Esophagus muscularis mucosa (tissue), 4 donors: Measurements from ENCODE around the gene ADIPOR1.

Source experiments
- EP300 ChIP-seq: sonication (generic); formaldehyde crosslinking; IDR thresholded peaks from one replicate; pipeline ENCODE4 v1.6.1; 2017; ENCODE audit warnings: antibody characterized with exemption
- POLR2A ChIP-seq: fragments of 450-650 bp; IDR thresholded peaks from one replicate; pipeline ENCODE4 v1.6.1; 2017; ENCODE audit warnings: antibody characterized with exemption, moderate library complexity, mild to moderate bottlenecking, low read depth
- POLR2AphosphoS5 ChIP-seq, 2 donors: sonication (generic); formaldehyde crosslinking; IDR thresholded peaks; one replicate each; pipeline ENCODE4 v1.6.1; 2017; ENCODE audit warnings: antibody characterized with exemption in 2 of 2
- TF ChIP-seq, protein P1 (sequence below), 3 experiments: fragments of 200-600 bp in 2 of 3; fragments of 450-650 bp in 1 of 3; sonication (generic) in 2 of 3; IDR thresholded peaks; one replicate each; pipeline ENCODE4 v1.5.1; 2017 to 2019; ENCODE audit warnings: antibody characterized with exemption in 3 of 3, mild to moderate bottlenecking in 2 of 3, moderate library complexity in 1 of 3

DNA sequence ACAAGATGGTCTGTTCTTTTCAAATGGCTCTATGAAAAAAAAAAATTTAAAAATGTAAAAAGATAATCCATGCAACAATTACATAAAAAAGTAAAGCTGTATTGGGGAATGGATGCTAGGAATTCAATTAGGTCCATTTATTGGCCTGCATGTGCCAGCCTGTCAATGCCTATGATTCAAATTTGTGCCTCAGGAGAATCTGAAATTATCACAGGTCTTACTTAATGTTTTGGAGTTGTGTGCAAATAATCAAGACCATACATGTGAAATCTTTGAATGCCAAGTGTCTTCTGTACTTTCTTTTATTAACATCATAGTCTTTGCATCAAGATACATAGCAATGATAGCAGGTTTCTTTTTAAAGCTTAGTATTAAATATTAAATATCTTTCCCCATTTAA, 17.6 kb downstream of the ADIPOR1 start:
- TF ChIP-seq POLR2A (no peak), POLR2AphosphoS5 (IDR thresholded peaks at IDR 0.05) (no peak), EP300 (no peak)
- TF ChIP-seq, protein P1, sequence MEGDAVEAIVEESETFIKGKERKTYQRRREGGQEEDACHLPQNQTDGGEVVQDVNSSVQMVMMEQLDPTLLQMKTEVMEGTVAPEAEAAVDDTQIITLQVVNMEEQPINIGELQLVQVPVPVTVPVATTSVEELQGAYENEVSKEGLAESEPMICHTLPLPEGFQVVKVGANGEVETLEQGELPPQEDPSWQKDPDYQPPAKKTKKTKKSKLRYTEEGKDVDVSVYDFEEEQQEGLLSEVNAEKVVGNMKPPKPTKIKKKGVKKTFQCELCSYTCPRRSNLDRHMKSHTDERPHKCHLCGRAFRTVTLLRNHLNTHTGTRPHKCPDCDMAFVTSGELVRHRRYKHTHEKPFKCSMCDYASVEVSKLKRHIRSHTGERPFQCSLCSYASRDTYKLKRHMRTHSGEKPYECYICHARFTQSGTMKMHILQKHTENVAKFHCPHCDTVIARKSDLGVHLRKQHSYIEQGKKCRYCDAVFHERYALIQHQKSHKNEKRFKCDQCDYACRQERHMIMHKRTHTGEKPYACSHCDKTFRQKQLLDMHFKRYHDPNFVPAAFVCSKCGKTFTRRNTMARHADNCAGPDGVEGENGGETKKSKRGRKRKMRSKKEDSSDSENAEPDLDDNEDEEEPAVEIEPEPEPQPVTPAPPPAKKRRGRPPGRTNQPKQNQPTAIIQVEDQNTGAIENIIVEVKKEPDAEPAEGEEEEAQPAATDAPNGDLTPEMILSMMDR (IDR thresholded peaks at IDR 0.05), result no peak
